DND-41 (cell line): Measurements from ENCODE around the gene NCOA5.

Experiments used
- EZH2 ChIP-seq: IDR thresholded peaks from 3 replicates; pipeline ENCODE4 v1.6.1; 2012; ENCODE audit warnings: borderline replicate concordance, low read depth, mild to moderate bottlenecking, moderate library complexity, low read length, inconsistent platforms; ENCODE audit not compliant: severe bottlenecking
- TF ChIP-seq, protein P1 (sequence below): IDR thresholded peaks from 2 replicates; pipeline ENCODE4 v1.5.1; 2012; ENCODE audit warnings: borderline replicate concordance, low read length, moderate library complexity, mild to moderate bottlenecking; ENCODE audit not compliant: poor library complexity, severe bottlenecking; ENCODE audit errors: extremely low read depth

DNA sequence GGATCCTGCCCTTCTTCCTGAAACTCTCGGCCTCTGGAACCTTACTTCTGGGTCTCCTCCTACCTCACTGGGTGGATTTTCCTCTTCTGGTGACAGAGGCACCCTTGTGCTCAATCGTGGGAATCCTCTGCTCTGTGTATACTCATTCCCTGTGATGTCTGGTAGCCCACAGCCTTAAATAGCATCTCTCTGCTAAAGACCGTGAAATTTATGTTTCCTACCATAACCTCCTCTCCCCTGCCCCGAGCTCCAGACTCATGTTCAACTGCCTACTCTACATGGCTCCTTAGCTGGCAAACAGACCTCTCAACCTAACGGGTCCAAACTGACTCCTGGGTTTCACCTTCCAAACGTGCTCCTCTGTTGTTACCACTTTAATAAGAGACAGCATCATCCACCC, 71.2 kb downstream of the NCOA5 start:
- TF ChIP-seq, protein P1, sequence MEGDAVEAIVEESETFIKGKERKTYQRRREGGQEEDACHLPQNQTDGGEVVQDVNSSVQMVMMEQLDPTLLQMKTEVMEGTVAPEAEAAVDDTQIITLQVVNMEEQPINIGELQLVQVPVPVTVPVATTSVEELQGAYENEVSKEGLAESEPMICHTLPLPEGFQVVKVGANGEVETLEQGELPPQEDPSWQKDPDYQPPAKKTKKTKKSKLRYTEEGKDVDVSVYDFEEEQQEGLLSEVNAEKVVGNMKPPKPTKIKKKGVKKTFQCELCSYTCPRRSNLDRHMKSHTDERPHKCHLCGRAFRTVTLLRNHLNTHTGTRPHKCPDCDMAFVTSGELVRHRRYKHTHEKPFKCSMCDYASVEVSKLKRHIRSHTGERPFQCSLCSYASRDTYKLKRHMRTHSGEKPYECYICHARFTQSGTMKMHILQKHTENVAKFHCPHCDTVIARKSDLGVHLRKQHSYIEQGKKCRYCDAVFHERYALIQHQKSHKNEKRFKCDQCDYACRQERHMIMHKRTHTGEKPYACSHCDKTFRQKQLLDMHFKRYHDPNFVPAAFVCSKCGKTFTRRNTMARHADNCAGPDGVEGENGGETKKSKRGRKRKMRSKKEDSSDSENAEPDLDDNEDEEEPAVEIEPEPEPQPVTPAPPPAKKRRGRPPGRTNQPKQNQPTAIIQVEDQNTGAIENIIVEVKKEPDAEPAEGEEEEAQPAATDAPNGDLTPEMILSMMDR, result no peak
- TF ChIP-seq EZH2, result no peak
